Calu3 (cell line): ENCODE data around the gene EDC3. TPM values are rescaled to one million over a fixed set of nuclear protein-coding genes. Genes with fewer than 3 reads are reported as not detected.

ENCODE experiments used
- BruUV-seq: library from RNA; stranded (reverse); fragments of 400-500 nt; replicated peaks from 2 replicates; lab custom pipeline; 2021; lab: Mats Ljungman, UMichigan
- CTCF ChIA-PET: fragments of 300-600 bp; sonication (Branson Sonifier 250); formaldehyde crosslinking; loops from one replicate; lab custom pipeline; 2022; ENCODE audit warnings: antibody characterized with exemption; lab: Charles Lee
- DNase-seq: peaks from one replicate; pipeline ENCODE4 v3.0.0; 2022
- H3K27ac Mint-ChIP-seq: one replicate; pipeline ENCODE4 v1.8.0; 2022; ENCODE audit warnings: mixed read lengths; ENCODE audit not compliant: unreplicated experiment
- H3K27me3 Mint-ChIP-seq: one replicate; pipeline ENCODE4 v1.8.0; 2022; ENCODE audit warnings: mixed read lengths; ENCODE audit not compliant: unreplicated experiment
- H3K36me3 Mint-ChIP-seq: one replicate; pipeline ENCODE4 v1.8.0; 2022; ENCODE audit warnings: mild to moderate bottlenecking, moderate library complexity, mixed read lengths; ENCODE audit not compliant: insufficient read depth, unreplicated experiment
- H3K4me1 Mint-ChIP-seq: one replicate; pipeline ENCODE4 v1.8.0; 2022; ENCODE audit warnings: mild to moderate bottlenecking, low read depth, mixed read lengths; ENCODE audit not compliant: unreplicated experiment
- H3K4me3 Mint-ChIP-seq: one replicate; pipeline ENCODE4 v1.8.0; 2022; ENCODE audit warnings: mild to moderate bottlenecking, low read depth, moderate library complexity, mixed read lengths; ENCODE audit not compliant: unreplicated experiment
- H3K9me3 Mint-ChIP-seq: one replicate; pipeline ENCODE4 v1.8.0; 2022; ENCODE audit warnings: low read depth, mixed read lengths; ENCODE audit not compliant: unreplicated experiment
- intact Hi-C: fragments of 100-400 bp; cut with micrococcal nuclease; formaldehyde crosslinking; loops from one replicate; pipeline ENCODE4 v1.10.0; 2022; ENCODE audit not compliant: unreplicated experiment
- total RNA-seq: library from RNA; stranded (reverse); gene quantifications from 2 replicates; pipeline ENCODE4 v1.2.3, GENCODE V29; 2022
- TF ChIP-seq, protein P1 (sequence below): fragments of 200-600 bp; IDR thresholded peaks from one replicate; pipeline ENCODE4 v1.8.0; 2022; ENCODE audit warnings: antibody characterized with exemption; ENCODE audit not compliant: unreplicated experiment

EDC3 gene
- total RNA-seq, 1 experiment from 2014 or later, result 70.1 TPM

DNA sequence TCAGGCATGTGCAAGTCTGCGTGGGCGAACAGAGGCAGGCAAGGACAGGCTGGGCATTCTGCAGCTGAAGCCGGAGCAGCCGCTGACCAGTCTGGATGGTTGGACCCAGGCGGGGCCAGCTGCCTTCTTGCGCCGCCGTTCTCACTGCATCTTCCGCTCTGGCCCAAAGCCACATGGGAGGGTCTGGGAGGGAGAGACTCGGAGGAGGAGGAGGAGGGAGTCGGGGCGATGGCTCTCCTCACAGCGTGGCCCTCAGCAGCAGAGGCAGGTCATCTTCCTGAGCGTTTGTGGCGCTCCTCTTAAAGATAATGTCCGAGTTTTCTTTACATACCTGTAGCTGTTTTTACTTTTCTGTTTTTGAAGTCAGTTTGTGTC, 74.3 kb downstream of the EDC3 start:
- no peaks in the 10 kb centered on the region for H3K27me3 Mint-ChIP-seq
- H3K4me3 Mint-ChIP-seq, result no peak overlapping the region
- TF ChIP-seq, protein P1, sequence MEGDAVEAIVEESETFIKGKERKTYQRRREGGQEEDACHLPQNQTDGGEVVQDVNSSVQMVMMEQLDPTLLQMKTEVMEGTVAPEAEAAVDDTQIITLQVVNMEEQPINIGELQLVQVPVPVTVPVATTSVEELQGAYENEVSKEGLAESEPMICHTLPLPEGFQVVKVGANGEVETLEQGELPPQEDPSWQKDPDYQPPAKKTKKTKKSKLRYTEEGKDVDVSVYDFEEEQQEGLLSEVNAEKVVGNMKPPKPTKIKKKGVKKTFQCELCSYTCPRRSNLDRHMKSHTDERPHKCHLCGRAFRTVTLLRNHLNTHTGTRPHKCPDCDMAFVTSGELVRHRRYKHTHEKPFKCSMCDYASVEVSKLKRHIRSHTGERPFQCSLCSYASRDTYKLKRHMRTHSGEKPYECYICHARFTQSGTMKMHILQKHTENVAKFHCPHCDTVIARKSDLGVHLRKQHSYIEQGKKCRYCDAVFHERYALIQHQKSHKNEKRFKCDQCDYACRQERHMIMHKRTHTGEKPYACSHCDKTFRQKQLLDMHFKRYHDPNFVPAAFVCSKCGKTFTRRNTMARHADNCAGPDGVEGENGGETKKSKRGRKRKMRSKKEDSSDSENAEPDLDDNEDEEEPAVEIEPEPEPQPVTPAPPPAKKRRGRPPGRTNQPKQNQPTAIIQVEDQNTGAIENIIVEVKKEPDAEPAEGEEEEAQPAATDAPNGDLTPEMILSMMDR, result no peak
- no TSS peak for BruUV-seq
- CTCF ChIA-PET, result interaction anchor here (0.6 to 1.3 kb wide), 10 partner anchors 10 to 247 kb away, joined by 3 to 6 read pairs (median 4); partner anchors contain the start of genes ARID3B and CYP1A1
- H3K9me3 Mint-ChIP-seq, result no peaks in the 10 kb centered on the region
- H3K27ac Mint-ChIP-seq, result peak overlapping the region; percentile 24
- H3K36me3 Mint-ChIP-seq, result peaks cover 77% of the 10 kb centered on the region
- peaks cover 26% of the 10 kb centered on the region for H3K4me1 Mint-ChIP-seq
- intact Hi-C loops, result no loop called here
- no peak for DNase-seq

DNA sequence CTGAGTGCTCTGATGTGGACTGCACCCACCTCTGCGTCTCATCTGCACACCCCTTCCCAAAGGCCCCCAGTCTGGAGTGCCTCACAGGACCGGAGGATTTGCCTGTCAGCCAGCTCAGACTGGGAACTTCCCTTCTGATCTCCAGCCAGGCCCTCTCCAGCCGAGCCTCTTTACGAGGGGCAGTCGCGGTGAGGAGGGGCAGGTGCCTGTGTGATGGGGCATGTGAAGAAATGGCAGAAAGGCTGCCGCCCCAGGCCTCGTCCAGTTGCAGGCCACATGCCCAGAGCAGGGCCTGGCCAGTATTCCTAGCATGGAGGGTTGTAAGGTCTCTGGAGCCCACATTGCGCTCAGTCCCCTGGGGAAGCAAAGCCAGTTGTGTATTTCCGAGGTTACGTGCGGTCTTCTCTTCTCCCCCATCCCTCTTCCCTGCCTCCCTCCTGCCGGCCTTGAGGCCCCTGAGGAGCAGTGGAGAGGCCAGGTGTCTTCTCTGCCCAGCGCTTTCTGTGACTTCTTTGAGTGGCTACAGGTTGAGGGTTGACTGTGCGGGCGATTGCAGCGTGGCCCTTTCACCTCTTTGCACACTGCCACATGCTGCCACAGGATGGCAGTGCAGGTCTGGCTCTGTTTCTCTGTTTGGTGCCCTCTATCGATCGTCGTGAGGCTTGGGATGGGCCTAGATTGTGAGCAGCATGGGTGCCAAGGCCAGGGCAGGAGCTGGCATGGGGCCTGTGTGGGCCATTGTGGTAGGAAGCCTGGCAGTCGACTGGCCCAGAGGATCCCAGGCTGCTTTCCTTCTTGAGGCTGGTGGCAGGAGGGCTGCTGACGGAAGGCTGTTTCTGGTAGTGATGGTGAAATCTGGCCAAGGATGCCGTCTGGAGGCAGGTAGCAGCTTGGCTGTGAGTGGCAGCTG, 74.9 kb downstream of the EDC3 start:
- BruUV-seq, result no TSS peak
- TF ChIP-seq, protein P1, result peak; percentile 95
- H3K36me3 Mint-ChIP-seq, result peaks cover 77% of the 10 kb centered on the region
- intact Hi-C loops, result no loop called here
- H3K9me3 Mint-ChIP-seq, result no peaks in the 10 kb centered on the region
- no peak overlapping the region for H3K4me3 Mint-ChIP-seq
- DNase-seq, result peak; percentile 79
- H3K27ac Mint-ChIP-seq, result peak overlapping the region; percentile 30
- peaks cover 26% of the 10 kb centered on the region for H3K4me1 Mint-ChIP-seq
- CTCF ChIA-PET, result interaction anchor here (0.6 to 1.3 kb wide), 10 partner anchors 10 to 247 kb away, joined by 3 to 6 read pairs (median 4); partner anchors contain the start of genes ARID3B and CYP1A1
- H3K27me3 Mint-ChIP-seq, result no peaks in the 10 kb centered on the region

DNA sequence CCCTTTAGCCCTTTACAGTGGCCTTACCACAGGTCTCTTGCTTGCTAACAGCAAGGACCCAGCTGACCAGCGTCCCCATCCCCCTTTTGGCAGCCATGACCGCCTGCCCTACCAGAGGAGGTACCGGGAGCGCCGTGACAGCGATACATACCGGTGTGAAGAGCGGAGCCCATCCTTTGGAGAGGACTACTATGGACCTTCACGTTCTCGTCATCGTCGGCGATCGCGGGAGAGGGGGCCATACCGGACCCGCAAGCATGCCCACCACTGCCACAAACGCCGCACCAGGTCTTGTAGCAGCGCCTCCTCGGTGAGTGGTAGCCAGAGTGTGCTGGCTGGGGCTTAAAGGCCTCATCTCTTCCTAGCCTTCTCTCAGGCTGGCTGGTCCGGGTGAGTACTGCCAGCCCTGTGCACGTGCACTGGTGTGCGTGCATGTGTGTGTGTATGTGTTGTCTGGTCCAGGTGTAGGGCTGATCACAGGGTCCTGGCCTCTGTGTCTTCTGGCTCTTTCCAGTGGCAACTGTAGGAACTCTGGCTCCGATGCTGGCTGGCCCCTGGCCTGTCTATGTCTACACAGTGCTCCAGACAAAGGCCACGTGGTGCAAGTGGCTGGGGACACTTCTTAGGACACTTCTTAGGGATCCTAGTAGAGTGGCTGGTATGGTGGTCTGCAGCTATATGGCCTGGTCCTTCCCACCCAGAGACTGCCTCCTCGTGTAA, 75.7 kb downstream of the EDC3 start:
- Mint-ChIP-seq H3K27me3 (no peaks in the 10 kb centered on the region), H3K4me1 (peaks cover 26% of the 10 kb centered on the region), H3K4me3 (no peak overlapping the region), H3K36me3 (peaks cover 77% of the 10 kb centered on the region), H3K9me3 (no peaks in the 10 kb centered on the region), H3K27ac (no peak overlapping the region)
- CTCF ChIA-PET, result interaction anchor here (1.3 to 1.4 kb wide), 2 partner anchors 14 to 244 kb away, joined by 3 to 5 read pairs; no protein-coding TSS in a partner anchor
- no TSS peak for BruUV-seq
- TF ChIP-seq, protein P1, result no peak
- intact Hi-C loops, result no loop called here
- no peak for DNase-seq

DNA sequence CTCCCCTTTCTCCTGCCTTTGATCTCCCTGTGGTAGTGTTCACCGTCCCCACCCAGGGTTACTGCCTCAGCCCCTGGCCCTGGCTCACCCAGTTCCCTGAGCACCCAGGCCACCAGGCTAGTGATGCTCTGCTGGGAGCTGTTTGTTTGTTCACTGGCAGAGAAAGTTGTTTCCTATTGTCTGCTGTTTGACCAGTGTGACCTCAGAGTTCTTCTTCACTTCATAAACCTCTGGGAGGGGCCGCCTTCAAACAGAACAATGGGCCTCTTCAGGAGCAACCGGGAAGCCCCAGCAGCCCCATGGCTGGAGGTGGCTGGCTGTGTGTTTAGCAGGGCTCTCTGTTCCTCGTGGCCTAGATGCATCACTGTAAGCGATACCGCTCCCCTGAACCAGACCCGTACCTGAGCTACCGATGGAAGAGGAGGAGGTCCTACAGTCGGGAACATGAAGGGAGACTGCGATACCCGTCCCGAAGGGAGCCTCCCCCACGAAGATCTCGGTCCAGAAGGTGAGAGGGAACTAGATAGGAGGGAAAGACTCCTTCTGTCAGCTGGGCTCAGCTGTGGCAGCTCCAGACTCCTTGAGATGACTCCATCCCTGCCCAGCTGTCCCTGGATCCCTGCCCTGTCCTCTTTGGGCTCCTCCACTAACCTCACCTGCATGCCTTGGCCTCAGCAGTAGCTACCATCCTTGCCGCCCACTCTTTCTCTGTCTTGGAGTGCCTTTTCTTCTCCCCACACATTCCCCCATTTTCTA, 76.8 kb downstream of the EDC3 start:
- peaks cover 79% of the 10 kb centered on the region for H3K36me3 Mint-ChIP-seq
- CTCF ChIA-PET, result interaction anchor here (0.9 to 1.4 kb wide), 3 partner anchors 12 to 243 kb away, joined by 3 to 5 read pairs (median 3); no protein-coding TSS in a partner anchor
- no peak overlapping the region for H3K4me3 Mint-ChIP-seq
- peaks cover 26% of the 10 kb centered on the region for H3K4me1 Mint-ChIP-seq
- H3K27me3 Mint-ChIP-seq, result no peaks in the 10 kb centered on the region
- H3K27ac Mint-ChIP-seq, result no peak overlapping the region
- TF ChIP-seq, protein P1, result no peak
- no peak for DNase-seq
- no TSS peak for BruUV-seq
- H3K9me3 Mint-ChIP-seq, result no peaks in the 10 kb centered on the region
- intact Hi-C loops, result no loop called here
